ENCODE measurements around the gene UMODL1.

DNA sequence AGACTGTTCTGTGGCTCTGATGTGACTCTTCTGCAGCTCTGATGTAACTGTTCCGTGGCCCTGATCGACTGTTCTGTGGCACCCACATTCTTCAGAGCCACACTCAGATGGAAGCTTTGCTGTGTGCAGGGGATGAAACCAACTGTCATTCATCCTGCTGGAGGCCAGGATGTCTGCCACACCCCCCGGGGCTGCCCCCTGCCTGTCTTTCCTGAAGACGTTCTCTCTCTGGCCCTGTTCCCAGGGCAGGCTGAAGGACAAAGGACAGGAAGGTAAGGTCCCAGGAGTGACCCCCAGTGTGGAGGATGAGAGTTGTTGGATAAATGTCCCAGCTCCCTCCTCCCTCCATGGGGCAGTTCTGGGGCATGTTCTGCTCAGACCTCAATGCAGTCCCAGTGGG lies 29.4 kb upstream of the UMODL1 start:
- TF ChIP-seq POLR2A (IDR thresholded peaks at IDR 0.05) = no peak
- TF ChIP-seq, protein P1, sequence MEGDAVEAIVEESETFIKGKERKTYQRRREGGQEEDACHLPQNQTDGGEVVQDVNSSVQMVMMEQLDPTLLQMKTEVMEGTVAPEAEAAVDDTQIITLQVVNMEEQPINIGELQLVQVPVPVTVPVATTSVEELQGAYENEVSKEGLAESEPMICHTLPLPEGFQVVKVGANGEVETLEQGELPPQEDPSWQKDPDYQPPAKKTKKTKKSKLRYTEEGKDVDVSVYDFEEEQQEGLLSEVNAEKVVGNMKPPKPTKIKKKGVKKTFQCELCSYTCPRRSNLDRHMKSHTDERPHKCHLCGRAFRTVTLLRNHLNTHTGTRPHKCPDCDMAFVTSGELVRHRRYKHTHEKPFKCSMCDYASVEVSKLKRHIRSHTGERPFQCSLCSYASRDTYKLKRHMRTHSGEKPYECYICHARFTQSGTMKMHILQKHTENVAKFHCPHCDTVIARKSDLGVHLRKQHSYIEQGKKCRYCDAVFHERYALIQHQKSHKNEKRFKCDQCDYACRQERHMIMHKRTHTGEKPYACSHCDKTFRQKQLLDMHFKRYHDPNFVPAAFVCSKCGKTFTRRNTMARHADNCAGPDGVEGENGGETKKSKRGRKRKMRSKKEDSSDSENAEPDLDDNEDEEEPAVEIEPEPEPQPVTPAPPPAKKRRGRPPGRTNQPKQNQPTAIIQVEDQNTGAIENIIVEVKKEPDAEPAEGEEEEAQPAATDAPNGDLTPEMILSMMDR (IDR thresholded peaks at IDR 0.05) = no peak

All from adrenal gland (tissue), 5 donors.